MM.1S (cell line): ENCODE measurements around the gene TIGAR.

ENCODE experiments used
- DNase-seq: peaks from one replicate; pipeline ENCODE4 v3.0.0-alpha.2; 2015
- H2AFZ ChIP-seq: fragments of 300-600 bp; sonication (generic); 2 replicates; pipeline ENCODE4 v1.6.0; 2016; ENCODE audit warnings: antibody characterized with exemption, low read length
- H3F3A ChIP-seq: fragments of 300-600 bp; sonication (generic); 2 replicates; pipeline ENCODE4 v1.6.1; 2016; ENCODE audit warnings: mild to moderate bottlenecking, antibody characterized with exemption, low read length, moderate library complexity, mixed read lengths; ENCODE audit not compliant: insufficient read depth
- H3K27ac ChIP-seq: fragments of 300-600 bp; sonication (generic); 2 replicates; pipeline ENCODE4 v1.5.1; 2016; ENCODE audit warnings: mild to moderate bottlenecking, low read length
- H3K27me3 ChIP-seq: fragments of 300-600 bp; sonication (generic); replicated peaks from 2 replicates; pipeline ENCODE4 v1.6.0; 2016; ENCODE audit warnings: low read length; ENCODE audit not compliant: insufficient read depth
- H3K36me3 ChIP-seq: fragments of 300-600 bp; sonication (generic); replicated peaks from 2 replicates; pipeline ENCODE4 v1.6.1; 2016; ENCODE audit warnings: mild to moderate bottlenecking, low read length, mixed read lengths; ENCODE audit not compliant: insufficient read depth
- H3K4me1 ChIP-seq: fragments of 300-600 bp; sonication (generic); 2 replicates; pipeline ENCODE4 v1.6.1; 2016; ENCODE audit warnings: low read length, mixed read lengths
- H3K4me2 ChIP-seq: fragments of 300-600 bp; sonication (generic); 2 replicates; pipeline ENCODE4 v1.6.0; 2016; ENCODE audit warnings: low read depth, low read length
- H3K4me3 ChIP-seq: fragments of 300-600 bp; sonication (generic); 2 replicates; pipeline ENCODE4 v1.5.1; 2016; ENCODE audit warnings: low read length, mixed read lengths
- H3K79me2 ChIP-seq: fragments of 300-600 bp; sonication (generic); 2 replicates; pipeline ENCODE4 v1.6.1; 2016; ENCODE audit warnings: mixed run types, low read length, mixed read lengths
- H3K9ac ChIP-seq: fragments of 300-600 bp; sonication (generic); 2 replicates; pipeline ENCODE4 v1.6.1; 2016; ENCODE audit warnings: low read length, mixed read lengths
- H3K9me2 ChIP-seq: fragments of 300-600 bp; sonication (generic); replicated peaks from 2 replicates; pipeline ENCODE4 v1.6.1; 2016; ENCODE audit warnings: mild to moderate bottlenecking, low read length, mixed read lengths; ENCODE audit not compliant: insufficient read depth
- H3K9me3 ChIP-seq: fragments of 300-600 bp; sonication (generic); replicated peaks from 2 replicates; pipeline ENCODE4 v1.6.1; 2016; ENCODE audit warnings: mild to moderate bottlenecking, low read length, mixed read lengths; ENCODE audit not compliant: insufficient read depth
- H4K20me1 ChIP-seq: fragments of 300-600 bp; sonication (generic); 2 replicates; pipeline ENCODE4 v1.6.1; 2016; ENCODE audit warnings: mild to moderate bottlenecking, low read length, moderate library complexity, mixed read lengths; ENCODE audit not compliant: insufficient read depth
- EZH2 ChIP-seq: fragments of 300-600 bp; sonication (generic); optimal IDR thresholded peaks from 2 replicates; pipeline ENCODE3; 2017; ENCODE audit warnings: low read depth, mild to moderate bottlenecking, antibody characterized with exemption, low read length, mixed read lengths
- EZH2phosphoT487 ChIP-seq: fragments of 300-600 bp; sonication (generic); IDR thresholded peaks from 2 replicates; pipeline ENCODE4 v1.6.1; 2018; ENCODE audit warnings: antibody characterized with exemption, low read length
- TF ChIP-seq, protein P1 (sequence below): fragments of 300-600 bp; sonication (generic); IDR thresholded peaks from 2 replicates; pipeline ENCODE4 v1.5.1; 2016; ENCODE audit warnings: antibody characterized with exemption, low read length, mixed read lengths

Gene TIGAR

GRCh38 chr12:4302881-4303280, 18.1 kb upstream of the TIGAR start:
- peaks cover 42% of the 10 kb centered on the region for H3K36me3 ChIP-seq
- H3K4me3 ChIP-seq = no peak overlapping the region
- TF ChIP-seq, protein P1, sequence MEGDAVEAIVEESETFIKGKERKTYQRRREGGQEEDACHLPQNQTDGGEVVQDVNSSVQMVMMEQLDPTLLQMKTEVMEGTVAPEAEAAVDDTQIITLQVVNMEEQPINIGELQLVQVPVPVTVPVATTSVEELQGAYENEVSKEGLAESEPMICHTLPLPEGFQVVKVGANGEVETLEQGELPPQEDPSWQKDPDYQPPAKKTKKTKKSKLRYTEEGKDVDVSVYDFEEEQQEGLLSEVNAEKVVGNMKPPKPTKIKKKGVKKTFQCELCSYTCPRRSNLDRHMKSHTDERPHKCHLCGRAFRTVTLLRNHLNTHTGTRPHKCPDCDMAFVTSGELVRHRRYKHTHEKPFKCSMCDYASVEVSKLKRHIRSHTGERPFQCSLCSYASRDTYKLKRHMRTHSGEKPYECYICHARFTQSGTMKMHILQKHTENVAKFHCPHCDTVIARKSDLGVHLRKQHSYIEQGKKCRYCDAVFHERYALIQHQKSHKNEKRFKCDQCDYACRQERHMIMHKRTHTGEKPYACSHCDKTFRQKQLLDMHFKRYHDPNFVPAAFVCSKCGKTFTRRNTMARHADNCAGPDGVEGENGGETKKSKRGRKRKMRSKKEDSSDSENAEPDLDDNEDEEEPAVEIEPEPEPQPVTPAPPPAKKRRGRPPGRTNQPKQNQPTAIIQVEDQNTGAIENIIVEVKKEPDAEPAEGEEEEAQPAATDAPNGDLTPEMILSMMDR = no peak
- TF ChIP-seq EZH2 (no peak), EZH2phosphoT487 (no peak)
- no peak for DNase-seq
- peaks cover 98% of the 10 kb centered on the region for H3F3A ChIP-seq
- no peaks in the 10 kb centered on the region for H3K9me3 ChIP-seq
- H3K9ac ChIP-seq = no peak overlapping the region
- no peak overlapping the region for H3K27ac ChIP-seq
- H3K4me2 ChIP-seq = no peak overlapping the region
- no peaks in the 10 kb centered on the region for H3K4me1 ChIP-seq
- peaks cover 51% of the 10 kb centered on the region for H3K79me2 ChIP-seq
- no peak overlapping the region for H2AFZ ChIP-seq
- H4K20me1 ChIP-seq = peaks cover 87% of the 10 kb centered on the region
- no peaks in the 10 kb centered on the region for H3K9me2 ChIP-seq
- H3K27me3 ChIP-seq = no peaks in the 10 kb centered on the region

DNA sequence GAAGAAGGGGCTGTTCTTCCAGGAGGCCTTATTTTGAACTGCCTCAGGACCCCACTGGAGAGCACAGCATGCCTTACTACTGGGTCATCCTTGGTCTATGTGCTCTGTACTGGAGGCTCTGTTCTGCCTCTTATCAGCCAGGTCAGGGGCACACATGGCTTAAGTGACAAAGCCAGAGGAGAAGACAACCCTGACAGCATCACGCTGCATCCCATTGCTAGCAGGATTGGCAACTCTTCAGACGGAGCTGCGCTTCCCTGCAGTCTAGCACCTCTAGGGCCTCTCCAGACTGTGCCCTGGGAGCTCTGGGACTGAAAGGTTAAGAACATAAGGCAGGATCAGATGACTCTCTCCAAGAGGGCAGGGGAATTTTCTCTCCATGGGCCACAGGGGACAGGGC, 17.3 kb upstream of the TIGAR start:
- peaks cover 42% of the 10 kb centered on the region for H3K79me2 ChIP-seq
- H3K27me3 ChIP-seq = no peaks in the 10 kb centered on the region
- H2AFZ ChIP-seq = no peak overlapping the region
- TF ChIP-seq EZH2phosphoT487 (no peak), EZH2 (no peak)
- TF ChIP-seq, protein P1 = no peak
- no peak overlapping the region for H3K4me3 ChIP-seq
- H3K9me3 ChIP-seq = no peaks in the 10 kb centered on the region
- no peak overlapping the region for H3K4me2 ChIP-seq
- H3F3A ChIP-seq = peaks cover 90% of the 10 kb centered on the region
- peaks cover 37% of the 10 kb centered on the region for H3K36me3 ChIP-seq
- no peaks in the 10 kb centered on the region for H3K4me1 ChIP-seq
- no peak overlapping the region for H3K27ac ChIP-seq
- no peak for DNase-seq
- no peak overlapping the region for H3K9ac ChIP-seq
- H3K9me2 ChIP-seq = no peaks in the 10 kb centered on the region
- peaks cover 83% of the 10 kb centered on the region for H4K20me1 ChIP-seq

DNA sequence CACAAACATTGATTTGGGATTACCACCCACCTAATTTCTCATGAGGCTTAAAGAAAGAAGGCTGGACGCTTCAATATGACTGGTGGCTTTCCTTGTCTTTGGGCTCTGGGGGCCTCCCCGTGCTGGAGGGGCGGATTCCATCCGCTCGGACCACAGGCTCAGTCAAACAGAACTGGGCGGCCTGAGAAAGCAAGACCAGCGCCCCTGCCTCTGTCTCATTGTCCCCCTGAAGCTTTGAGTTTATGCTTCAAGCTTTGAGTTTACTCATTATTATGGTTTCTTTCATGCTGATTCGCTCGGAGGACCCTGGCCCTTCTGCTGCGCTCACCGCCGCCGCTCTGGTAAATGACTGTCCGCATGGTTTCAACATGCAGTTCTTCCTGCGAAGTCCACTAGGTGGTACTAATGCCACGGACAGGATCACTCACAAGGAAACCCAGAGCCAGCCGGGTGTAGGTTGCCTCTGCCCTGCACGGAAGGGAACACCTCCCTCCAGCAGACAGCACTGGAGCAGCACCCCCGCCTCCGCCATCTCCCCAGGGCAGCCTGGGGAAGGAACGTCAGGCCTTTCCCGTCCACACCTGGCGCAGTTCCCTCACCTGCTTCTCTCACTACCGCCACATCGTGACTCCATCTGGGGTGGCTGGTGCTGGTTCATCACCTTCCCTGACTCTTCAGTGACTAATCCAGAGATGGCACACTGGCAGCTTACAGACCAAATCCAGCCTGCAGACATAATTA, 13.2 kb upstream of the TIGAR start:
- Histone ChIP-seq H3K4me2 (no peak overlapping the region), H3K4me1 (peaks cover 20% of the 10 kb centered on the region), H3K9ac (no peak overlapping the region), H3K9me3 (no peaks in the 10 kb centered on the region), H3K36me3 (peaks cover 18% of the 10 kb centered on the region), H3K27me3 (no peaks in the 10 kb centered on the region), H3K27ac (no peak overlapping the region), H3K9me2 (no peaks in the 10 kb centered on the region), H3K4me3 (no peak overlapping the region), H4K20me1 (peaks cover 53% of the 10 kb centered on the region), H3K79me2 (peaks cover 10% of the 10 kb centered on the region; the same call in 1 of the 2 replicates), H2AFZ (no peak overlapping the region), H3F3A (peaks cover 72% of the 10 kb centered on the region)
- DNase-seq = no peak
- TF ChIP-seq, protein P1 = peak; percentile 29; the same call in 1 of the 2 replicates
- no peak for TF ChIP-seq EZH2
